Stomach (tissue), 9 donors: ENCODE data around the gene MPST. TPM values are rescaled to one million over a fixed set of nuclear protein-coding genes. Genes with fewer than 3 reads are reported as not detected.

Experiments used
- DNase-seq, 2 donors: peaks; one replicate each; pipeline versions ENCODE4 v3.0.0 to v3.0.0-alpha.2; 2013 to 2019
- H3K27ac ChIP-seq, 5 donors: fragments of 200-600 bp in 4 of 5; sonication (generic) in 4 of 5; one replicate each; pipeline ENCODE4 v1.5.1; 2013 to 2019; ENCODE audit warnings: mild to moderate bottlenecking in 1 of 5, moderate library complexity in 1 of 5
- H3K27me3 ChIP-seq, 3 donors: fragments of 200-600 bp; sonication (generic); one replicate each; pipeline ENCODE4 v1.5.1; 2017 to 2019; ENCODE audit warnings: mixed run types in 1 of 3
- H3K36me3 ChIP-seq, 4 donors: fragments of 200-600 bp; sonication (generic); 1 replicate in 3 of 4; 2 replicates in 1 of 4; pipeline ENCODE4 v1.5.1; 2016 to 2019
- H3K4me1 ChIP-seq, 4 donors: fragments of 200-600 bp; sonication (generic); one replicate each; pipeline ENCODE4 v1.5.1; 2016 to 2019
- H3K4me3 ChIP-seq, 4 donors: fragments of 200-600 bp; sonication (generic) in 3 of 4; one replicate each; pipeline ENCODE4 v1.5.1; 2016 to 2019; ENCODE audit warnings: mild to moderate bottlenecking in 1 of 4
- H3K9me3 ChIP-seq, 4 donors: fragments of 200-600 bp; sonication (generic); one replicate each; pipeline ENCODE4 v1.5.1; 2016 to 2019
- CTCF ChIP-seq, 7 experiments: fragments of 450-650 bp in 4 of 7; fragments of 200-600 bp in 3 of 7; sonication (generic) in 3 of 7; IDR thresholded peaks; one replicate each; pipeline ENCODE4 v1.5.1; 2016 to 2019; ENCODE audit warnings: antibody characterized with exemption in 7 of 7, control low read depth in 2 of 7, mild to moderate bottlenecking in 1 of 7
- EP300 ChIP-seq: sonication (generic); formaldehyde crosslinking; IDR thresholded peaks from one replicate; pipeline ENCODE4 v1.6.1; 2017; ENCODE audit warnings: antibody characterized with exemption
- POLR2A ChIP-seq, 4 donors: fragments of 450-650 bp; IDR thresholded peaks; one replicate each; pipeline ENCODE4 v1.6.1; 2016; ENCODE audit warnings: antibody characterized with exemption in 4 of 4, control low read depth in 2 of 4, mild to moderate bottlenecking in 1 of 4, moderate library complexity in 1 of 4
- POLR2AphosphoS5 ChIP-seq, 3 donors: sonication (generic); formaldehyde crosslinking; IDR thresholded peaks; one replicate each; pipeline ENCODE4 v1.6.1; 2016; ENCODE audit warnings: antibody characterized with exemption in 3 of 3
- WGBS, 5 donors: extraction: QIAGEN DNeasy Blood & Tissue Kit in 3 of 5; methylation state at CpG; one replicate each; pipeline versions ENCODE4 v1.1.5 to v1.1.7; 2013 to 2018; 5-methylcytosine and 5-hydroxymethylcytosine counted together
- intact Hi-C: fragments of 100-400 bp; cut with DNase I; formaldehyde crosslinking; loops from one replicate; pipeline ENCODE4 v1.15.1; 2023; ENCODE audit warnings: low total_unique reads
- polyA plus RNA-seq, 3 donors: library from polyadenylated mRNA; stranded (reverse); fragments of 200-250 nt; gene quantifications; one replicate each; pipeline ENCODE4 v1.2.3, GENCODE V29; 2013
- total RNA-seq, 5 donors: library from RNA; depleted of rRNA; stranded (reverse); fragments of >200 nt; gene quantifications; one replicate each; pipeline versions ENCODE4 v1.1.0 to v1.2.3, GENCODE V29; 2014 to 2016
- donor health status: healthy with polysubstance abuse.
- donor health status: Bipolar disorder and iron deficiency.
- donor health status: healthy.

The MPST gene
- total and polyA plus RNA-seq, 8 donors = 48.3 to 1,943 (median 154) TPM

GRCh38 chr22:37021710-37022482 lies 2.4 kb downstream of the MPST start:
- WGBS, 5 donors = 52 to 63% (median 54%) methylated on average over 13 of the region's 13 CpGs
- Histone ChIP-seq H3K36me3 (peaks cover 12 to 37% (median 34%) of the 10 kb centered on the region in 4 donors), H3K27ac (peak overlapping the region in 3 of 5 donors; percentile 34 to 97 (median 94)), H3K27me3 (no peaks in the 10 kb centered on the region), H3K9me3 (no peaks in the 10 kb centered on the region), H3K4me3 (peak overlapping the region in 1 of 4 donors; percentile 92), H3K4me1 (peaks cover 48 to 75% (median 70%) of the 10 kb centered on the region in 4 donors)
- intact Hi-C loops = no loop called here
- TF ChIP-seq CTCF (IDR thresholded peaks at IDR 0.05) (peak in 4 of 7 experiments; percentile 29 to 81 (median 61)), EP300 (no peak)
- peak; percentile 62 to 81 for DNase-seq

GRCh38 chr22:37022483-37023337 lies 3.2 kb downstream of the MPST start:
- H3K36me3 ChIP-seq = peaks cover 20 to 42% (median 39%) of the 10 kb centered on the region in 4 donors
- H3K27ac ChIP-seq = peak overlapping the region in 4 of 5 donors; percentile 10 to 97 (median 64)
- H3K27me3 ChIP-seq = no peaks in the 10 kb centered on the region
- 37 to 68% (median 42%) methylated on average over 12 to 16 of the region's 16 CpGs for WGBS, 5 donors
- H3K4me1 ChIP-seq = peaks cover 40 to 67% (median 62%) of the 10 kb centered on the region in 4 donors
- TF ChIP-seq POLR2A (IDR thresholded peaks at IDR 0.05) (no peak), POLR2AphosphoS5 (IDR thresholded peaks at IDR 0.05) (no peak), EP300 (no peak), CTCF (IDR thresholded peaks at IDR 0.05) (no peak)
- H3K9me3 ChIP-seq = no peaks in the 10 kb centered on the region
- peak overlapping the region in 1 of 4 donors; percentile 0 for H3K4me3 ChIP-seq
- intact Hi-C loops = no loop called here
- peak in 1 of 2 donors; percentile 44 for DNase-seq

GRCh38 chr22:37023743-37024338 lies 4.3 kb downstream of the MPST start:
- peak in 1 of 2 donors; percentile 69 for DNase-seq
- Histone ChIP-seq H3K27me3 (no peaks in the 10 kb centered on the region), H3K4me3 (no peak overlapping the region), H3K36me3 (peaks cover 27 to 53% (median 49%) of the 10 kb centered on the region in 4 donors), H3K4me1 (peaks cover 30 to 55% (median 51%) of the 10 kb centered on the region in 4 donors), H3K27ac (peak overlapping the region in 2 of 5 donors; percentile 8 to 34), H3K9me3 (no peaks in the 10 kb centered on the region)
- TF ChIP-seq POLR2A (IDR thresholded peaks at IDR 0.05) (no peak), EP300 (no peak), POLR2AphosphoS5 (IDR thresholded peaks at IDR 0.05) (no peak), CTCF (IDR thresholded peaks at IDR 0.05) (no peak)
- 79 to 93% (median 85%) methylated on average over 32 to 34 of the region's 34 CpGs for WGBS, 5 donors
- intact Hi-C loops = no loop called here
